Activated naive CD8-positive, alpha-beta T cell treated with anti-CD3 and anti-CD28 coated beads, Interleukin-2, amount 50 U/mL, for 24 hours (primary cell): ENCODE data around the gene TMED10.

Source experiments
- ATAC-seq: fragments of 150-1000 bp; cut with Tn5 transposase; one replicate; pipeline ENCODE4 v1.10.0; 2021
- DNase-seq: peaks from one replicate; pipeline ENCODE4 v3.0.0; 2021
- H3K27ac Mint-ChIP-seq: one replicate; pipeline ENCODE4 v1.8.0; 2021; ENCODE audit warnings: mild to moderate bottlenecking, mixed read lengths
- H3K27me3 Mint-ChIP-seq: one replicate; pipeline ENCODE4 v1.8.0; 2021; ENCODE audit warnings: mixed read lengths
- H3K36me3 Mint-ChIP-seq: one replicate; pipeline ENCODE4 v1.8.0; 2021; ENCODE audit warnings: low read depth, mixed read lengths
- H3K4me1 Mint-ChIP-seq: one replicate; pipeline ENCODE4 v1.8.0; 2021; ENCODE audit warnings: mixed read lengths
- H3K4me3 Mint-ChIP-seq: one replicate; pipeline ENCODE4 v1.8.0; 2021; ENCODE audit warnings: mild to moderate bottlenecking, moderate library complexity, mixed read lengths
- H3K9me3 Mint-ChIP-seq: one replicate; pipeline ENCODE4 v1.8.0; 2021; ENCODE audit warnings: mixed read lengths

Gene TMED10

DNA sequence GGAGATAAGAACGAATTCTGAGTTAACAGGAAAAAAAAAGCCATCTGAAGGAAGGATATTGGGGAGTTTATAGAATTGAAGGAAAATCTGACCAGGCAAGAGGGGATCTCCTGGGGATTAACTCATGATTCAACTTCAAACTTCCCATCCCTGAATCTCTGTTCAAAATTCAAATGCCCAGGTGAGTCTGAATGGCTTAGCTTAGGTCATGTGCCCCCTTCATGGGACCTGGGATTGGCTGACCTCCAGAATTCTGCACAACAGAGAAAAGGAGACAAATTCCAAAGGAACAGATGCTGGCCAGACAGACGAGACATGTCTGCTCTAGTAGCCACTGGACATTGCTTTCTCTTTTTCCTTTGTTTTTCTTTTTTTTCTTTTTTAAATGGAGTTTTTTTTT, 26.2 kb upstream of the TMED10 start:
- no peaks in the 10 kb centered on the region for H3K27me3 Mint-ChIP-seq
- peaks cover 33% of the 10 kb centered on the region for H3K4me1 Mint-ChIP-seq
- no peak for ATAC-seq
- H3K36me3 Mint-ChIP-seq: no peaks in the 10 kb centered on the region
- no peak overlapping the region for H3K4me3 Mint-ChIP-seq
- no peaks in the 10 kb centered on the region for H3K9me3 Mint-ChIP-seq
- DNase-seq: no peak
- no peak overlapping the region for H3K27ac Mint-ChIP-seq

DNA sequence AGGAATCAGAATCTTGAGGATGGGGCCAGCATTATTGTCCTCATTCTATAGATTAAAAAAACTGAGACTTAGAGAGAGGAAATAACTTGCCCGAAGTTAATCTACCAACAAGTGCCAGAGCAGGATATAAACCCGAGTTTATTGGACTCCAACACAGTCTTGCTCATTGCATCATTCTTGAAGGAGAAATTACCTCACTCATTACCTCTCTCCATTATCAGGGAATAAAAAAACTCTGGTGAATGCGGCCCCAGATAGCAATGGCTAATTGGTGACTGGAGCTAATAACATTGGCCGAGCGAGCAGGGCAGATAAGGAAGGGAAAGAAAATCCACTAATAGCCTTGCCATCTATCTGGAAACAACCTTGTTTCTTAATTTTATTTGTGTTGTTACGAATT, 24.7 kb upstream of the TMED10 start:
- ATAC-seq: no peak
- Mint-ChIP-seq H3K9me3 (no peaks in the 10 kb centered on the region), H3K27me3 (no peaks in the 10 kb centered on the region), H3K36me3 (no peaks in the 10 kb centered on the region), H3K27ac (no peak overlapping the region), H3K4me1 (peaks cover 29% of the 10 kb centered on the region), H3K4me3 (no peak overlapping the region)
- no peak for DNase-seq

DNA sequence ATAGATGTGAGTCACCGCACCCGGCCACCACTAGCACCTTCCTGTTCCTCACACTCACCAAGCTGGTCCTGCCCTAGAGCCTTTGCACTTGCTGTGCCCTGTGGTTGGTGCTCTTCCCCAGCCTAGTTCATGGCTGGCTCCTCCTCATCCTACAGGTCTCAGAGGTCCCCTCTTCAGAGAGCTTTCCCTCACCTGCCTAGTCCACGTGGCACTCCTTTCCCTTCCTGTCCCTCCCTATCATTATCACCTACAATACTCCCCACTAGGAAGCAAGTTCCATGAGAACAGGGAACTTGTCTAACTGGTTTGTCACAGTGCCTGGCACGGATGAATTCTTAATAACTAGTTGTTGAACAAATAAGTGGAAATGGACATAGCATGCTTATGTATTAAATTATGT, 24.0 kb upstream of the TMED10 start:
- H3K9me3 Mint-ChIP-seq: no peaks in the 10 kb centered on the region
- H3K27ac Mint-ChIP-seq: no peak overlapping the region
- no peaks in the 10 kb centered on the region for H3K36me3 Mint-ChIP-seq
- ATAC-seq (no peak), DNase-seq (no peak)
- H3K27me3 Mint-ChIP-seq: no peaks in the 10 kb centered on the region
- no peak overlapping the region for H3K4me3 Mint-ChIP-seq
- peaks cover 22% of the 10 kb centered on the region for H3K4me1 Mint-ChIP-seq

DNA sequence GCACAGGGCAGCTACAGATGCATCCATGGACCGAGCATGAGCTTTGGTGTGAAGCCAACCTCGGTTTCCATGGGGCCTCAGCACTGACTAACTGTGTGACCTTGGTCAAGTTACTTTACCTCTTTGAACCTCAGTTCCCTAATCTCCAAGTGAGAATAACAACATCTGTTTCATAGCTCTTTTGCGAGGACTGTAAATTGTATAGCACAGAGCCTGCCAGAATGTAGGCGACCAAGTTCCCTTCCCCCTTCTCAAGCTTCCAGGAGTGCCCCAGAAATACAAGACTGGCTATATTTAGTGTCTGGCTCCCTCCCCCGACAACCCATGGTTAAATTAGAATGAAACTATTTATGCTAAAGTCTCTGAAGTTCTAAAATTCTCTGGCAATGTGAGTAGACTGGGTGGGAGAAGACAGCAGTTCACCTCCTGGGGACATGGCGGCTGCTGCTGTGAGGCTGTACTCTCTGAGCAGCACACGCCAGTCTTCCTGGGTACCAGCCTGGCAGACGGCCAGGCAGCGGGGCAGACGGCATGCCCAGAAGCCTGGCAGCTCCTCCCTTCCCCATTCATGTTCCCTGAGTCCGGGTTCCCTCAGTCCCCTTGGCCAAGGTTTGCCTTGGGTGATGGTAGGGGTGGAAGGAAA, 22.0 kb upstream of the TMED10 start:
- DNase-seq (no peak), ATAC-seq (no peak)
- Mint-ChIP-seq H3K27me3 (no peaks in the 10 kb centered on the region), H3K9me3 (no peaks in the 10 kb centered on the region), H3K4me1 (peaks cover 11% of the 10 kb centered on the region), H3K36me3 (no peaks in the 10 kb centered on the region), H3K4me3 (no peak overlapping the region), H3K27ac (no peak overlapping the region)

- Mint-ChIP-seq H3K27me3 (no peaks in the 10 kb centered on the region), H3K9me3 (no peaks in the 10 kb centered on the region), H3K4me3 (no peak overlapping the region), H3K27ac (no peak overlapping the region), H3K4me1 (peaks cover 6% of the 10 kb centered on the region), H3K36me3 (no peaks in the 10 kb centered on the region)
- DNase-seq: no peak
- ATAC-seq: no peak
Observed at GRCh38 chr14:75197338-75197737, 20.9 kb upstream of the TMED10 start.

GRCh38 chr14:75196468-75196867, 20.1 kb upstream of the TMED10 start:
- DNase-seq (no peak), ATAC-seq (no peak)
- peak overlapping the region; percentile 41 for H3K27ac Mint-ChIP-seq
- no peaks in the 10 kb centered on the region for H3K9me3 Mint-ChIP-seq
- peaks cover 5% of the 10 kb centered on the region for H3K4me1 Mint-ChIP-seq
- no peaks in the 10 kb centered on the region for H3K27me3 Mint-ChIP-seq
- H3K4me3 Mint-ChIP-seq: no peak overlapping the region
- no peaks in the 10 kb centered on the region for H3K36me3 Mint-ChIP-seq

DNA sequence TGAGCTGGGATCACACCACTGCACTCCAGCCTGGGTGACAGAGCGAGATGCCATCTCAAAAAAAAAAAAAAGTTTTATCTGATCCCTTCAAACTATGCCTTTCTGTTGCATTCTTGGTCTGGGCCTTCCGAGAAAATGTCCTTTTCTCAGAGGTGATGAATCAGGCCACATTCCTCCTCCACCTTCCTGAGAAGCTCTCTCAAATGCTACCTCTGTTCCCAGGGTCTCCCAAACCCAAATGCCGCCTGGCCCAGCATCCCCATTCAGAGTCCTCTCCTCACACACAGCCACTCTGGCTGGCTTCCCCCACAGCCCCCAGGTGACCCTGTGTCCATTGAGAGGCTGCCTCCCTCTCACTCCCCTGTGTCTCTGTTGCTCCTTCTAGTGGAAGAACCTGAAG, 19.7 kb upstream of the TMED10 start:
- no peaks in the 10 kb centered on the region for H3K27me3 Mint-ChIP-seq

DNA sequence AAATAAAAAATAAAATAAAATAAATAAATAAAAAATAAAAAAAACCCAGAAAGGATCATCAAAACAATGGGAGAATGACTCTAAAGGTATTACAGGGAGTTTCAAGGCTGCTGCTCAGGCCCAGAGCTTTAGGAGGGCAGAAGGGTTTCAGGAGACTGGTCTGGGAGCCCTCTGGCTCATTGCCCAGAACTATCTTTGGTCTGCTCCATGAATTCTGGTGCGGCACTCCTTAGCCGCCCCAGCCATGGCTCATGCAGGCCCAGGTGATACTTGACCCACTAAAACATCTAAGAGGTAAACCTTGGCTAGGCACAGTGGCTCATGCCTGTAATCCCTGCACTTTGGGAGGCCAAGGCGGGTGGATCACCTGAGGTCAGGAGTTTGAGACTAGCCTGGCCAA, 14.7 kb upstream of the TMED10 start:
- Mint-ChIP-seq H3K27me3 (no peaks in the 10 kb centered on the region), H3K4me3 (no peak overlapping the region), H3K9me3 (no peaks in the 10 kb centered on the region), H3K36me3 (no peaks in the 10 kb centered on the region), H3K4me1 (peaks cover 4% of the 10 kb centered on the region), H3K27ac (no peak overlapping the region)
- ATAC-seq: no peak
- DNase-seq: no peak

More for the DNA sequence above, 19.7 kb upstream of the TMED10 start:
- DNase-seq (no peak), ATAC-seq (no peak)
- H3K9me3 Mint-ChIP-seq: no peaks in the 10 kb centered on the region
- H3K27ac Mint-ChIP-seq: peak overlapping the region; percentile 41
- peaks cover 5% of the 10 kb centered on the region for H3K4me1 Mint-ChIP-seq
- no peak overlapping the region for H3K4me3 Mint-ChIP-seq
- H3K36me3 Mint-ChIP-seq: no peaks in the 10 kb centered on the region

GRCh38 chr14:75190023-75190422, 13.6 kb upstream of the TMED10 start:
- no peak for DNase-seq
- Mint-ChIP-seq H3K9me3 (no peaks in the 10 kb centered on the region), H3K36me3 (no peaks in the 10 kb centered on the region), H3K4me1 (peaks cover 5% of the 10 kb centered on the region), H3K27ac (no peak overlapping the region), H3K4me3 (no peak overlapping the region), H3K27me3 (no peaks in the 10 kb centered on the region)
- no peak for ATAC-seq

DNA sequence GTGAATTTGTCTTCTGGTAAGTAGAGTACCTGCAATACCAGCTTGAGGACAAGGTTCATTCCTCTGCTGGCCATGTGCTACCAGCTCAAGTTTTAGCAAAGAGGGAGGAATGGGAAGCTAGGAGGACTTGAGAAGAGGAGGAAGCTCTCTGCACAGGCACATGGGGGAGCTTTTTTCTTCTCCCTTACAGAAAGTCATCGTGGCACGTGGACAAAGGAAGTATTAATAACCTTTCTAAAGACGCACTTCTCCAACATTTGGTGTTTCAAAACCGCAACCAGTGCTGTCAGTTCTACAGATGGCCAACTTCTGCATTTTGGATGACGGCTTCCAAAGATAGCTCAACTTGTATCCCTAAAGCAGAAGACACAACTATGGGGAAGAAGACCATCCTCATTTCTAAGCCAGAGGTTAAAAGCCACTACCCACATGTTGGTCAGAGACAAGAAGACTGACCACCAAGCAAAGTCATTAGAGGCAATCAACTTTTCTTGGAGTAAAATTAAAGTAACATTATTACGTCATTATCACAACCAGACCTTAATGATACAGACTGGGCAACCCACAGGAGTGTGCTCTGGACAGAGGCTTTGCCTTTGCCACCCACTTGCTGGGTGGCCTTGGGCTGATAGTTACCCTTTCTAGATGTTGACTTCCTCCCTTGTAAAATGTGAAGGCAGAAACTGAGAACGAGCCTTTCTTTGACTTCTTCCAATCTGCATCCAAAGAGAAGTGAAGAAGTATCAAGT, 12.3 kb upstream of the TMED10 start:
- H3K36me3 Mint-ChIP-seq: no peaks in the 10 kb centered on the region
- peaks cover 11% of the 10 kb centered on the region for H3K4me1 Mint-ChIP-seq
- no peaks in the 10 kb centered on the region for H3K9me3 Mint-ChIP-seq
- H3K27ac Mint-ChIP-seq: no peak overlapping the region
- no peaks in the 10 kb centered on the region for H3K27me3 Mint-ChIP-seq
- no peak for ATAC-seq
- DNase-seq: no peak
- H3K4me3 Mint-ChIP-seq: no peak overlapping the region

DNA sequence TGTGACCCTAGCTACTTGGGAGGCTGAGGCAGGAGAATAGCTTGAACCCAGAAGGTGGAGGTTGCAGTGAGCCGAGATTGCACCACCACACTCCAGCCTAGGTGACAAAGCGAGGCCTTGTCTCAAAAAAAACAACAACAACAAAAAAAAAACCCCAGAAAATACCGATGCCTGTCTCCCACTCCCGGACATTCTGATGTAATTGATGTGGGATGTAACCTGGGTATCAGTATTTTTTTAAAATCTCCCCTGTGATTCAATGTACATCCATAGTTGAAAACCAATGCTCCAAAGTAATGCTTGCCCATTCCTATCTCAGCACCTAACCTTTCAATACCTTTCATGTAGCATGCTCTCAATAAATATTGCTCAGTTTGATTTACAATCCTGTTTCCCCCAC, 11.7 kb upstream of the TMED10 start:
- Mint-ChIP-seq H3K27me3 (no peaks in the 10 kb centered on the region), H3K4me3 (no peak overlapping the region), H3K4me1 (peaks cover 11% of the 10 kb centered on the region), H3K27ac (no peak overlapping the region), H3K9me3 (no peaks in the 10 kb centered on the region), H3K36me3 (no peaks in the 10 kb centered on the region)
- no peak for ATAC-seq
- DNase-seq: no peak

GRCh38 chr14:75186953-75187352, 10.5 kb upstream of the TMED10 start:
- no peaks in the 10 kb centered on the region for H3K9me3 Mint-ChIP-seq
- no peaks in the 10 kb centered on the region for H3K36me3 Mint-ChIP-seq
- H3K27ac Mint-ChIP-seq: no peak overlapping the region
- ATAC-seq: no peak
- no peak for DNase-seq
- no peak overlapping the region for H3K4me3 Mint-ChIP-seq
- no peaks in the 10 kb centered on the region for H3K27me3 Mint-ChIP-seq
- H3K4me1 Mint-ChIP-seq: peaks cover 11% of the 10 kb centered on the region

DNA sequence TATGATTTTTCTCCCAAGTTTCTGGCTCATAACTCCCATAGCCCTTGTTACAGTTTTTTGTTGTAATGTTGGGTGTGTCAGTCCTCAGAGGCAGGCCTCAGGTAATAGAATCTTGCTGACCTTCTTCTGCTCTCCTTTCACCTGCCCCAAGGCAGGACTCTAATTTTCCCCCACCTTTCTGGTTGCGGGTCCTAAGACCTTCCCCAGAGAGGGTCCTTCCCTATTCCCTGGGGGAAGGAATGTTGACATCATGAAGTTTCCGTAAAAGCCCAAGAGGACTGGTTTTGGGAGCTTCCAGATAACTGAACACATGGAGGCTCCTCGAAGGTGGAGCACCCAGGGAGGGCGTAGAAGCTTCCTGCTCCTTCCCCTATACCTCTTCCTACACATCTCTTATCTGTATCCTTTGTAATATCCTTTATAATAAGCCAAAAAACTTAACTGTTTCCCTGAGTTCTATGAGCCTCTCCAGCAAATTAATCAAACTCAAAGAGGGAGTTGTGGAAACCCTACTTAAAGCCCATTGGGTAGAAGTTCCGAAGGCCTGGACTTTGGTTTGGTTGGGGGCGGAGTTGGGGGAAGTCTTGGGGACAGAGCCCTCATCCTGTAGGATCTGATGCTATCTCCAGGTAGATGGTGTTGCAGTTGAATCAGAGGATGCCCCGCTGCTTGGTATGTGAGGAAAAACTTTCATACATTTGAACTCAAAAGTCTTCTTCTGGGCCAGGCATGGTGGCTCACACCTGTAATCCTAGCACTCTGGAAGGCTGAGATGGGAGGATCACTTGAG, 9.0 kb upstream of the TMED10 start:
- no peaks in the 10 kb centered on the region for H3K9me3 Mint-ChIP-seq
- no peak overlapping the region for H3K27ac Mint-ChIP-seq
- H3K27me3 Mint-ChIP-seq: no peaks in the 10 kb centered on the region
- no peaks in the 10 kb centered on the region for H3K36me3 Mint-ChIP-seq
- peaks cover 11% of the 10 kb centered on the region for H3K4me1 Mint-ChIP-seq
- no peak for DNase-seq
- H3K4me3 Mint-ChIP-seq: no peak overlapping the region
- no peak for ATAC-seq

DNA sequence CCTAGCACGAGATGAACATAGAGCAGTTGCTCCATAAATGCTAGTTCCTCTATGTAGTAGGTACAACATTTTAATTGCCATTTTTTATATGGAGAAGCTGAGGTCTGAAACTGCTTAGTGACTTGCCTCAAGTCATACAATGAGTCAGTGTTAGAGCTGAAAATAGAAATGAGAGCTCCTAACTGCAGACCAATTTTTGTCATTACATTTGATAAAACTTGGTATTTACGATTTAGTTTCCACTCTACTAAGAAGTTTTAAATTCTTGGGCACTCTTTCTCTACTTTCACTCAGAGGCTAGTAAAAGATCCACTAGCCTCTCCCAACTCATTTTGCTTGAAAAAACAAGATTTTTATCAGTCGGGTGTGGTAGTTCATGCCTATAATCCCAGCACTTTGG, 8.1 kb upstream of the TMED10 start:
- H3K27ac Mint-ChIP-seq: no peak overlapping the region
- peaks cover 7% of the 10 kb centered on the region for H3K4me1 Mint-ChIP-seq
- DNase-seq (no peak), ATAC-seq (no peak)
- no peak overlapping the region for H3K4me3 Mint-ChIP-seq
- no peaks in the 10 kb centered on the region for H3K9me3 Mint-ChIP-seq
- no peaks in the 10 kb centered on the region for H3K36me3 Mint-ChIP-seq
- no peaks in the 10 kb centered on the region for H3K27me3 Mint-ChIP-seq

DNA sequence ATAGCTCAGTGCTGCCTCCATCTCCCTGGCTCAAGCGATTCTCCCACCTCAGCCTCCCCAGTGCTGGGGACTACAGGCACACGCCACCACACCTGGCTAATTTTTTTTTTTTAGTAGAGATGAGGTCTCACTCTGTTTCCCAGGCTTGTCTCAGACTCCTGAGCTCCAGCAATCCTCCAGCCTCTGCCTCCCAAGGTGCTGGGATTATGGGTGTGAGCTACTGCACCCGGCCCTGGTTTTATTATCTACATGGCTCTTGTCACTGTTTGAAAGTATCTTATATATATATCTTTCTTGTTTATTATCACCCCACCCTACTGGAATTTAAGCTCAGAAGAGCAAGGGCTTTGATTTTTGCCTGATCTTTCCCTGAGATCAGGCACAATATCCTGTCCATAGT, 7.6 kb upstream of the TMED10 start:
- H3K27me3 Mint-ChIP-seq: no peaks in the 10 kb centered on the region

More for the DNA sequence above, 7.6 kb upstream of the TMED10 start:
- ATAC-seq (no peak), DNase-seq (no peak)
- no peaks in the 10 kb centered on the region for H3K9me3 Mint-ChIP-seq
- H3K36me3 Mint-ChIP-seq: no peaks in the 10 kb centered on the region
- no peak overlapping the region for H3K27ac Mint-ChIP-seq
- peaks cover 7% of the 10 kb centered on the region for H3K4me1 Mint-ChIP-seq
- no peak overlapping the region for H3K4me3 Mint-ChIP-seq
